Upper lobe of left lung (tissue), 4 donors: ENCODE results near the gene AMELX.

Experiments
- CTCF ChIP-seq, 6 experiments: fragments of 450-650 bp in 4 of 6; fragments of 200-600 bp in 2 of 6; sonication (generic) in 2 of 6; IDR thresholded peaks; one replicate each; pipeline ENCODE4 v1.5.1; 2016 to 2019; ENCODE audit warnings: antibody characterized with exemption in 6 of 6
- EP300 ChIP-seq, 4 donors: sonication (generic); formaldehyde crosslinking; IDR thresholded peaks; one replicate each; pipeline ENCODE4 v1.5.1; 2017; ENCODE audit warnings: antibody characterized with exemption in 4 of 4, control low read depth in 2 of 4
- POLR2A ChIP-seq, 4 donors: fragments of 450-650 bp; IDR thresholded peaks; one replicate each; pipeline ENCODE4 v1.5.1; 2016 to 2017; ENCODE audit warnings: antibody characterized with exemption in 4 of 4, mild to moderate bottlenecking in 2 of 4
- POLR2AphosphoS5 ChIP-seq, 2 donors: sonication (generic); formaldehyde crosslinking; IDR thresholded peaks; one replicate each; pipeline ENCODE4 v1.5.1; 2017; ENCODE audit warnings: antibody characterized with exemption in 2 of 2

GRCh38 chrX:11349020-11349419 is 55.8 kb downstream of the AMELX start:
- TF ChIP-seq CTCF (IDR thresholded peaks at IDR 0.05): no peak
- no peak for TF ChIP-seq POLR2AphosphoS5 (IDR thresholded peaks at IDR 0.05)
- TF ChIP-seq POLR2A (IDR thresholded peaks at IDR 0.05): no peak
- no peak for TF ChIP-seq EP300 (IDR thresholded peaks at IDR 0.05)
